OCI-LY1 (cell line): ENCODE results near the gene TCN2.

Experiments used
- H2AFZ ChIP-seq: fragments of 200-600 bp; sonication (generic), shearing (Covaris generic); 2 replicates; pipeline ENCODE4 v1.6.0; 2014; ENCODE audit warnings: antibody characterized with exemption, mild to moderate bottlenecking, low read length
- H3F3A ChIP-seq: fragments of 200-600 bp; sonication (generic), shearing (Covaris generic); 2 replicates; pipeline ENCODE4 v1.6.0; 2014; ENCODE audit warnings: mild to moderate bottlenecking, antibody characterized with exemption, low read length, moderate library complexity; ENCODE audit not compliant: insufficient read depth
- H3K27ac ChIP-seq: fragments of 200-600 bp; sonication (generic); 2 replicates; pipeline ENCODE4 v1.5.1; 2014; ENCODE audit warnings: low read length, mixed run types, mild to moderate bottlenecking, low read depth; ENCODE audit not compliant: poor library complexity, severe bottlenecking
- H3K27me3 ChIP-seq: fragments of 200-600 bp; sonication (generic); 2 replicates; pipeline ENCODE4 v1.6.0; 2014; ENCODE audit warnings: antibody characterized with exemption, mild to moderate bottlenecking, low read length, moderate library complexity; ENCODE audit not compliant: insufficient read depth
- H3K36me3 ChIP-seq: fragments of 200-600 bp; sonication (generic); 2 replicates; pipeline ENCODE4 v1.6.1; 2014; ENCODE audit warnings: mild to moderate bottlenecking, antibody characterized with exemption, low read length, moderate library complexity, mixed read lengths; ENCODE audit not compliant: insufficient read depth
- H3K4me1 ChIP-seq: fragments of 200-600 bp; sonication (generic); 2 replicates; pipeline ENCODE4 v1.5.1; 2014; ENCODE audit warnings: mild to moderate bottlenecking, low read length, moderate library complexity; ENCODE audit not compliant: insufficient read depth, severe bottlenecking
- H3K4me2 ChIP-seq: fragments of 200-600 bp; sonication (generic), shearing (Covaris generic); 2 replicates; pipeline ENCODE4 v1.6.1; 2014; ENCODE audit warnings: low read length
- H3K4me3 ChIP-seq: fragments of 200-600 bp; sonication (generic); 2 replicates; pipeline ENCODE4 v1.5.1; 2014; ENCODE audit warnings: low read length, low read depth, mild to moderate bottlenecking, mixed read lengths; ENCODE audit not compliant: poor library complexity, severe bottlenecking
- H3K79me2 ChIP-seq: fragments of 200-600 bp; shearing (Covaris generic); 2 replicates; pipeline ENCODE4 v1.6.1; 2016; ENCODE audit warnings: mixed run types, low read length, mixed read lengths; ENCODE audit not compliant: insufficient read depth
- H3K9ac ChIP-seq: fragments of 200-600 bp; sonication (generic), shearing (Covaris generic); 2 replicates; pipeline ENCODE4 v1.6.1; 2014; ENCODE audit warnings: mild to moderate bottlenecking, low read length, mixed read lengths
- H3K9me2 ChIP-seq: fragments of 200-600 bp; sonication (generic), shearing (Covaris generic); 2 replicates; pipeline ENCODE4 v1.6.1; 2014; ENCODE audit warnings: low read depth, mild to moderate bottlenecking, low read length, mixed read lengths
- H3K9me3 ChIP-seq: fragments of 200-600 bp; shearing (Covaris generic); 2 replicates; pipeline ENCODE4 v1.6.1; 2014; ENCODE audit warnings: low read length, mixed read lengths
- H4K20me1 ChIP-seq: fragments of 200-600 bp; sonication (generic), shearing (Covaris generic); 2 replicates; pipeline ENCODE4 v1.6.0; 2016; ENCODE audit warnings: mild to moderate bottlenecking, low read length; ENCODE audit not compliant: insufficient read depth
- CTCF ChIP-seq: fragments of 200-600 bp; sonication (generic), shearing (Covaris generic); IDR thresholded peaks from 2 replicates; pipeline ENCODE4 v1.5.1; 2017; ENCODE audit warnings: mild to moderate bottlenecking, antibody characterized with exemption, low read length, moderate library complexity, mixed read lengths
- EZH2 ChIP-seq: fragments of 200-600 bp; sonication (generic), shearing (Covaris generic); IDR thresholded peaks from 2 replicates; pipeline ENCODE4 v1.8.0; 2017; ENCODE audit warnings: borderline replicate concordance, mixed run types, mild to moderate bottlenecking, antibody characterized with exemption, low read length, moderate library complexity, mixed read lengths

TCN2 gene

GRCh38 chr22:30596886-30597285 is 10.1 kb upstream of the TCN2 start:
- no peaks in the 10 kb centered on the region for H3K79me2 ChIP-seq
- H3F3A ChIP-seq = no peaks in the 10 kb centered on the region
- peaks cover 4% of the 10 kb centered on the region for H3K4me1 ChIP-seq
- no peak overlapping the region for H3K27ac ChIP-seq
- no peaks in the 10 kb centered on the region for H3K36me3 ChIP-seq
- no peak overlapping the region for H2AFZ ChIP-seq
- TF ChIP-seq CTCF = no peak
- no peak for TF ChIP-seq EZH2
- no peak overlapping the region for H3K9ac ChIP-seq
- no peaks in the 10 kb centered on the region for H3K9me2 ChIP-seq
- no peaks in the 10 kb centered on the region for H3K9me3 ChIP-seq
- no peak overlapping the region for H3K4me2 ChIP-seq
- no peak overlapping the region for H3K4me3 ChIP-seq
- peaks cover 4% of the 10 kb centered on the region; the same call in 1 of the 2 replicates for H3K27me3 ChIP-seq
- H4K20me1 ChIP-seq = no peaks in the 10 kb centered on the region

GRCh38 chr22:30598986-30599385 is 8.0 kb upstream of the TCN2 start:
- no peaks in the 10 kb centered on the region for H3K36me3 ChIP-seq
- no peak overlapping the region for H3K4me3 ChIP-seq
- no peak overlapping the region for H3K9ac ChIP-seq
- no peak overlapping the region for H3K27ac ChIP-seq
- no peaks in the 10 kb centered on the region for H3K4me1 ChIP-seq
- no peak overlapping the region for H2AFZ ChIP-seq
- H3K9me2 ChIP-seq = no peaks in the 10 kb centered on the region
- H3K27me3 ChIP-seq = peaks cover 4% of the 10 kb centered on the region; the same call in 1 of the 2 replicates
- H4K20me1 ChIP-seq = no peaks in the 10 kb centered on the region
- no peaks in the 10 kb centered on the region for H3F3A ChIP-seq
- no peaks in the 10 kb centered on the region for H3K79me2 ChIP-seq
- TF ChIP-seq CTCF (no peak), EZH2 (no peak)
- H3K9me3 ChIP-seq = no peaks in the 10 kb centered on the region
- no peak overlapping the region for H3K4me2 ChIP-seq

GRCh38 chr22:30600921-30601320 is 6.1 kb upstream of the TCN2 start:
- H3K79me2 ChIP-seq = no peaks in the 10 kb centered on the region

More at GRCh38 chr22:30600921-30601320, 6.1 kb upstream of the TCN2 start:
- H3K4me3 ChIP-seq = no peak overlapping the region
- H3K4me2 ChIP-seq = no peak overlapping the region
- H3F3A ChIP-seq = no peaks in the 10 kb centered on the region
- H3K36me3 ChIP-seq = no peaks in the 10 kb centered on the region
- no peak overlapping the region for H3K9ac ChIP-seq
- no peak for TF ChIP-seq EZH2
- no peak for TF ChIP-seq CTCF
- H3K9me2 ChIP-seq = no peaks in the 10 kb centered on the region
- H3K27ac ChIP-seq = no peak overlapping the region
- no peaks in the 10 kb centered on the region for H3K9me3 ChIP-seq
- no peaks in the 10 kb centered on the region for H4K20me1 ChIP-seq
- H3K4me1 ChIP-seq = peaks cover 6% of the 10 kb centered on the region
- H2AFZ ChIP-seq = no peak overlapping the region
- peaks cover 4% of the 10 kb centered on the region; the same call in 1 of the 2 replicates for H3K27me3 ChIP-seq
